ENCODE results near the gene RAP1GAP.
A peak's percentile ranks its signal among the peaks of the same experiment; 100 is the strongest.

RAP1GAP gene

DNA sequence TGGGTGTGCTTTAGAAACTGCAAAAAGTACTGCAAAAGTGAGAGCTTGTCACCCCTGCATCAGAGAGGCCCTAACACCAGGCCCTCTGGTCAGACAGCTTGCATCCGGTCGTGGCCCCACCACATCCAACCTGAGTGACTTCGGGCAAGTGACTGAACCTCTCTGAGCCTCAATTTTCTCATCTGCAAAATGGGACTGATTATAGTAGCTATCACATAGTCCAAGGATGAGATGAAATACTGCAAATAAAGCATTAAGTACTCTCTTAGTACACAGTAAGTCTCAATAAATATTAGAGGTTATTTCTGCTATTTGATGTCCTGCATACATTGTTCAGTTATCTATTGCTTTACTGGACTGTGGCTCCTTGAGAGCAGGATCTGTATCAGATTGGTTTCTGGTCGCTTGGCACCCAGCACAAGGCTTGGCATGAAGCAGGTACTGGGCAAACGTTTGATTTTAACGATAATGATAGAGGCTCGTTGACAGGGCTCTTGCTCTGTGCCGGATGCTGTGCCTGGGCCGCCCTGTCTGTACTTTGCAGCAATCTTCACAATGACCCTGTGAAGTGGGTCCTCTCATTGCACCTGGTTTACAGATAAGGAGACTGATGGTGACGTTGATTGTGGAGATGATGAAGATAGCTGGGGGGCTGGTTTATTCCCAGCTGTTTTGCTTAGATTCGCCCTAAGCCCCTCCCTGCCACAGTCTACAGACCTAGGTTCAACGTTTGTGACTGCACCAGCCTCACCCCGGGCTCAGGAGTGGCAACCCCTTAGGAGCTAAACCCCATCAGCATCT lies 43.6 kb downstream of the RAP1GAP start:
- Mint-ChIP-seq H3K9me3 (no peaks in the 10 kb centered on the region), H3K27me3 (peaks cover 20% of the 10 kb centered on the region), H3K4me3 (no peak overlapping the region), H3K36me3 (no peaks in the 10 kb centered on the region), H3K27ac (no peak overlapping the region), H3K4me1 (peaks cover 2% of the 10 kb centered on the region)
- ATAC-seq (ENCODE audit: low read depth) (no peak), DNase-seq (ENCODE audit: low spot score in 2 of 2) (no peak)

DNA sequence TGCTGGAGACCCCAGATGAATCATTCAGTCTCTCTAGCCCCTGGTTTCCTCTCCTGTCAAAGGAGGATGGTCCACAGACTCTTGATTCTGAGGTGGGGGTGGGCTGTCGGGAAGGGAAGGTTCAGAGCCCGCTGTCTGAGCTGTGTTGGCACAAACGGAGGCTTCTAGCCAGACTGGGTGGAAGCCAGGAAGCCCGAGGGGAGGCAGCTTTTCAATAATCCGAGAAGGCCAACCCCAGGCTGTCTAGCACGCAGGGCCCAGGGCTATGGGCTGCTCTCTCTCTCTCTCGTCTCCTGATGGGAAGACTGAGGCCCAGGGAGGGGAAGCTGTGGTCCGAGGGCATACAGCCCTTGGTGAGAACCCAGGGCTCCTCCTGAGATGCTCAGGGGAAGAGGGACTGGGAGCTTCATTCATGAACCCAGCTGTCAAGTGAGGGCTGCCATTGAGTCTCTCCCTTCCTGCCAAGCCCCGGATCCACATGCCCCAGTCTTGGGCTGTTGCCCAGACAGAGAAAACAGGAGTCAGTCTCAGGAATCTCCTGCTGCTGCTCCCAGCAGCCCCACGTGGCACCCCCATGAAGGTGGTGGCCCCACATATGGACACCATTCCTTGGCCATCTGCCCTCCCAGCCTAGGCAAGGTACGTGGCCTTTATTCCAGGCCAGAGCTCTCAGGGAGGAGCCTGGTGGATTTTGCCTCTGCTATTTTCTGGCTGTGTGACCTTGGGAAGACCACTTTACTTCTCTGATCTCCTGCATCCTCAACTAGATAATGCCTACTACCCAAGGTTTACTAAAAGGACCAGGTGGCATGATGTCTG lies 44.4 kb downstream of the RAP1GAP start:
- H3K27me3 Mint-ChIP-seq: peaks cover 20% of the 10 kb centered on the region
- H3K27ac Mint-ChIP-seq: no peak overlapping the region
- H3K36me3 Mint-ChIP-seq: no peaks in the 10 kb centered on the region
- H3K4me1 Mint-ChIP-seq: peaks cover 2% of the 10 kb centered on the region
- no peak for ATAC-seq (ENCODE audit: low read depth)
- DNase-seq (ENCODE audit: low spot score in 2 of 2): no peak
- H3K9me3 Mint-ChIP-seq: no peaks in the 10 kb centered on the region
- H3K4me3 Mint-ChIP-seq: no peak overlapping the region

DNA sequence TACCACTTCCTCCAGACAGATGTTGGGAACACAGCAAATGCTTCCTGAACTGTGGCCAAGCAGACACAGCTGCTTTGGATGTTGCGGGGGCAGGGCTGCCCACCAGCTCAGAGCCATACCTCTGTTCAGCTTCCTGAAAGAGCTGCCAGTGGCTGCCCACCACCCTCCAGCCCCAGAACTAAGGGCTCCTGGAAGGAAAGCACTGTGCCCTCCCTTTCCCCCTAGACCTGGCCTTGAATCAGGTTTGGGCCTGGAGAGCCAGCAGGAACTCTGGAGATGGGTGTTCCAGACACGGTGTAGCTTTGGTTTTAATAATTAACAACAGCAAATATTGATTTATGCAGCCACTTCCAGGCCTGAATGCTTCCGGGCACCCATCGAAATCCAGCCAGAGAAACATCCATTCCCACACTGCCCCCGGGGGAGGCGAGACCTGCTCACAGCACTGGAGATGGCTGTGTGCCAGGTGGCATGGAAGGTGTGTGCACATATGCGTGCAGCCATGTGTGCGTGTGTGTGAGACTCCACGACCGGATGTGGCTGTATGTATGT lies 45.7 kb downstream of the RAP1GAP start:
- Mint-ChIP-seq H3K36me3 (no peaks in the 10 kb centered on the region), H3K4me3 (peak overlapping the region; percentile 80), H3K4me1 (peaks cover 2% of the 10 kb centered on the region), H3K27ac (no peak overlapping the region), H3K9me3 (no peaks in the 10 kb centered on the region), H3K27me3 (peaks cover 24% of the 10 kb centered on the region)
- DNase-seq (ENCODE audit: low spot score in 2 of 2) (no peak), ATAC-seq (ENCODE audit: low read depth) (no peak)

DNA sequence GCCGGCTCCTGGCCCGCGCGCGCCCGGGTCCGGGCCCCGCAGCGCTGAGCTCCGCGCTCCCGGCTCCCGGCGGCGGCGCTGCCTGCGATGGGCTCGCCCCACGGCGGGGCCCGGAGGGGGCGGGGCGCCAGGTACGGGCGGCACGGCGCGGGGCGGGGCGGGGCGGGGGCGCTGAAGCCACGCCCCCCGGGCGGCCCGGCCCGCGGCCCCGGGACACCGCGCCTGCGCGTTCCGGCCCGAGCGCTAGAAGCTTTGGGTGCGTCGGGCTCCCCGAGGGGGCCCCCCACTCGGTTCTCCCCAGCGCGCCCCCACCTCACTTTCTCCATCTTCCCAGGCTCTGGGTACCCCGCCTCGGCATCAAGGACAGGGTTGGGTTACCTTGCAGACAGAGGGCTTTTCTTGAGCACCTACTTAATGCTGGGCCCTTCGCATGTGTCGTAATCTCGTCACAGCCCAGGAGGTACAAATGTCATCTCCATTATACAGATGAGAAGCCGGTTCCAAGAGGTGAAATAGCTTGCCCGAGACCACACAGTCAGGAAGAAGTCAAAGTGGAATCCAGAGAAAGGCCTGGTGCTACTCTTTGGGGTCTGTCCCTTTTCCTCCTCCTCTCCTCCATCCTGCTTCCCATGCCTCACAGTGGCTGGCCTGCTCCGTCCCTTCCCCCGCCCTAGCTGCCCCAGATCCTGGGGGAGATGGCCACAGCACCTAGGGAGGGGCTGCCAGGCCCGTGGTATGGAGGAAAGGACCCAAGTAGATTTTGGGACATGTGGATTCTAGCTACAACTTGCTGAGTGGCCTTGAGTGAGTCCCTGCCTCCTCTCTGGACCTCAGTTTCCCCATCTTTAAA lies 46.5 kb downstream of the RAP1GAP start:
- Mint-ChIP-seq H3K9me3 (no peaks in the 10 kb centered on the region), H3K4me1 (peaks cover 2% of the 10 kb centered on the region), H3K27ac (no peak overlapping the region), H3K4me3 (peak overlapping the region; percentile 80), H3K27me3 (peaks cover 28% of the 10 kb centered on the region), H3K36me3 (no peaks in the 10 kb centered on the region)
- DNase-seq (ENCODE audit: low spot score in 2 of 2): peak; percentile 18 to 28
- peak; percentile 85 for ATAC-seq (ENCODE audit: low read depth)

DNA sequence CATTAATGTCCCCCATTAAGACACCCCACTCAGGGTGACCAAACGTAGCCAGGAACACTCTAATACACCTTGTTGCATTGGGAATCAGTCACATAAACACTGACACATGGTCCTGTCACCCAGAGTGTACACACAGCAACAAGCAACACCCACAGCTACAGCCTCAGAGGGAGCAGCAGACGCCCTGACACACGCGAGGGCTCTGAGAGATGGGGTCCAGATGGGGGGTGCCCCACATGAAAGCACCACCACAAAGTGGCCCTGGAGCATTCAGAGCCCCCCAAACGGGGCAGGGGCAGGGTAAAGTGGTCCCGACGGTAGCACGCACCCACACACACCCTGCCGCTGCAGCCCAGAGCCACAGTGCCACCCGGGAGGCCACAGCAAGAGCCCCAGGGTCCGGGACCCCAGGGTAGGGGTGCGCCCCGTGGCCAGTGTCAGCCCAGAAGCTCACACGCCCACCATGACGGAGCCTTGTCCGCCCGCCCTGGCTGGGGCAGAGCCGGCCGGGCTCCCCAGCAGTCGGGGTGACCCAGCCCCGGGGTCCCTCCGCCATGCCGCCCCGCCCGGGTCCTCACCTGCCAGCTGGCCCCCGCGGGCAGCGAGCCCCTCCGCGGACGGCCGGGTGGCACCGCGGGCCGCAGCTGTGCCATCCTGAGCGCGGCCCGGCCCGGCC lies 47.3 kb downstream of the RAP1GAP start:
- H3K27ac Mint-ChIP-seq: no peak overlapping the region
- no peaks in the 10 kb centered on the region for H3K9me3 Mint-ChIP-seq
- H3K27me3 Mint-ChIP-seq: peaks cover 28% of the 10 kb centered on the region
- H3K4me3 Mint-ChIP-seq: peak overlapping the region; percentile 37
- no peak for DNase-seq (ENCODE audit: low spot score in 2 of 2)
- peak; percentile 13 for ATAC-seq (ENCODE audit: low read depth)
- H3K4me1 Mint-ChIP-seq: peaks cover 2% of the 10 kb centered on the region
- H3K36me3 Mint-ChIP-seq: no peaks in the 10 kb centered on the region

DNA sequence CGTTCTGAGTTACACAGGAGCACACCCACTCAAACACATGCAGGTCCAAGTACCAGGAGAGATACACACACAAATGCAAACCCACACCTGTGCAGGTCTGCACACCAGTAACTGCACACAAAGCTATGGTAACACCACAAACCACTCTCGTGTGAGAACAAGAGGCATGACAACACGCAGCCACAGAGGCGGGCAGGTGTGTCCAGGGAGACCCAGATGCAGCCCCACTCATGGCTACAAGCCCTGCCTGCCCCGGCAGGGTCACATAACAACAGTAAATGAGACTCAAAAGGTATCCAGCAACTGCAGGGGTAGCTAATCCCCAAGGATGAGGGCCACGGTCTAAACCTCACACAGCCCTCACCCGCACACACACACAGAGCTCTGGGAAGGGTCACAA lies 48.1 kb downstream of the RAP1GAP start:
- H3K27ac Mint-ChIP-seq: no peak overlapping the region
- DNase-seq (ENCODE audit: low spot score in 2 of 2): no peak
- ATAC-seq (ENCODE audit: low read depth): no peak
- H3K27me3 Mint-ChIP-seq: peaks cover 28% of the 10 kb centered on the region
- H3K4me1 Mint-ChIP-seq: peaks cover 2% of the 10 kb centered on the region
- no peaks in the 10 kb centered on the region for H3K9me3 Mint-ChIP-seq
- no peaks in the 10 kb centered on the region for H3K36me3 Mint-ChIP-seq
- H3K4me3 Mint-ChIP-seq: peak overlapping the region; percentile 37

DNA sequence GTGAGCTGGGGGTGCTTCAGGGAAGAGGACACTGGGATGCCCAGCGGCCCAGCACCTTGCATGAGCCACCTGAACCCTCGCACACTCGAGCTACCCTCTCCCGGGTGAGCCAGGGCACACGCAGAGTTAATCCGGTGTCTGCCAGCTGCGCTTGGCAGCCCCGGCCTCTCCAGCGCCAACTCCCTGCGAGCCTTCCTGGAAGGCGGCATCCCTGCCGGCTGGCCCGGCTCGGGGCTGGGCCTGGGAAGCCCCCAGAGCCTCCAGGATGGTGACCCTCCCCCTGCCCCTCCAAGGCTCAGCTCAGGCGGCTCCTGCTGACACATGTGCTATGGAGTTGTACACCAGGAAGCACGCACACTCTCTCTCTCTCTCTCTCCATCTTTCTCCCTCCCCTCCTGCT lies 48.7 kb downstream of the RAP1GAP start:
- ATAC-seq (ENCODE audit: low read depth): no peak
- H3K9me3 Mint-ChIP-seq: no peaks in the 10 kb centered on the region
- no peak overlapping the region for H3K4me3 Mint-ChIP-seq
- H3K36me3 Mint-ChIP-seq: no peaks in the 10 kb centered on the region
- H3K27me3 Mint-ChIP-seq: peaks cover 28% of the 10 kb centered on the region
- H3K27ac Mint-ChIP-seq: no peak overlapping the region
- H3K4me1 Mint-ChIP-seq: peaks cover 2% of the 10 kb centered on the region
- DNase-seq (ENCODE audit: low spot score in 2 of 2): no peak

DNA sequence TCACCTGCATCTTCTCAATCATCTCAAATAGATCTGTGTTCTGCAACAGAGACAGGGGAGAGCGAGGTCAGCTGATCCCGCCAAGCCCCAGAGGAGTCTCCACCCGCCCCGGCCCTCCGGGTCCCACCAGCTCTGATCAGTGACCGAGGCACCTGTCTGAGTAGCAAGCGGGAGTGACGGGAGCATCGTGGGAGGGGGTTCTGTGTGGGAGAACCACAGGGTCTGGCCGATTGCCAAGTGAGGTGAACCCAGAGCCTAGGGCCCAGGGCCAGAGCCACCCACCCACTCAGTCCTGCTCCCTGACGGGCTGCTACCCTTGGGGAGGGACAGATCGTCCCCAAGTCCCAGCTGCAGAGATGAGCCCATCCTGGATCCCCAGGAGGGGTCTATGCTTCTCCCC lies 49.1 kb downstream of the RAP1GAP start:
- H3K9me3 Mint-ChIP-seq: no peaks in the 10 kb centered on the region
- H3K27me3 Mint-ChIP-seq: peaks cover 28% of the 10 kb centered on the region
- no peak overlapping the region for H3K4me3 Mint-ChIP-seq
- no peaks in the 10 kb centered on the region for H3K36me3 Mint-ChIP-seq
- H3K27ac Mint-ChIP-seq: no peak overlapping the region
- peaks cover 2% of the 10 kb centered on the region for H3K4me1 Mint-ChIP-seq
- DNase-seq (ENCODE audit: low spot score in 2 of 2) (no peak), ATAC-seq (ENCODE audit: low read depth) (no peak)

DNA sequence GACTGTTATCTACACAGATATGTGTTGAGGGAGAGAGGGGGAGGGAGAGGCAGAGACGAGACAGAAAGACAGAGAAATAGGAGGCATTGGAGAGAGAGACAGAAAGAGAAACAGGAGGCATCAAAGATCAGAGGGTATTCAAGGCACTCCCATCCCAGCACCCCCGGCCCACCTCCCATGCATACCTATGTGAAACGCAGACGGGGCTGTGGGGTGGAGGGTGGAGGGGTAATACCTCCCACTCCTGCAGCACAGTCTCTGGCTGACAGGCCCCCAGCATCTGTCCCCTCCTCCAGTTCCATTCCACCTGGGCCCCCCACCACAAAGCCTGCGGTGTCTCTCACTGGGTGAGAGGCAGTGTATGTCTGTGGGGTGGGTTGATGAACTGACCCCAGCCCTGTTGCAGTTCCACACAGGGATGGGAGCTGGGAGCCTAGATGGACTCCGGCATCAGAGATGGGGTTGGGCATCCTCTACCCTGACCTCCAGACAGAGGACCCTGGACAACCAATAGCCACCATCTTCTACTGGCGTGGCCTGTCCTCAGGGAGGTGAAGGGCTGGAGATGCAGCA lies 49.7 kb downstream of the RAP1GAP start:
- no peak for ATAC-seq (ENCODE audit: low read depth)
- no peak for DNase-seq (ENCODE audit: low spot score in 2 of 2)
- no peaks in the 10 kb centered on the region for H3K36me3 Mint-ChIP-seq
- H3K4me1 Mint-ChIP-seq: peaks cover 2% of the 10 kb centered on the region
- peaks cover 28% of the 10 kb centered on the region for H3K27me3 Mint-ChIP-seq
- no peaks in the 10 kb centered on the region for H3K9me3 Mint-ChIP-seq
- H3K27ac Mint-ChIP-seq: no peak overlapping the region
- H3K4me3 Mint-ChIP-seq: no peak overlapping the region

DNA sequence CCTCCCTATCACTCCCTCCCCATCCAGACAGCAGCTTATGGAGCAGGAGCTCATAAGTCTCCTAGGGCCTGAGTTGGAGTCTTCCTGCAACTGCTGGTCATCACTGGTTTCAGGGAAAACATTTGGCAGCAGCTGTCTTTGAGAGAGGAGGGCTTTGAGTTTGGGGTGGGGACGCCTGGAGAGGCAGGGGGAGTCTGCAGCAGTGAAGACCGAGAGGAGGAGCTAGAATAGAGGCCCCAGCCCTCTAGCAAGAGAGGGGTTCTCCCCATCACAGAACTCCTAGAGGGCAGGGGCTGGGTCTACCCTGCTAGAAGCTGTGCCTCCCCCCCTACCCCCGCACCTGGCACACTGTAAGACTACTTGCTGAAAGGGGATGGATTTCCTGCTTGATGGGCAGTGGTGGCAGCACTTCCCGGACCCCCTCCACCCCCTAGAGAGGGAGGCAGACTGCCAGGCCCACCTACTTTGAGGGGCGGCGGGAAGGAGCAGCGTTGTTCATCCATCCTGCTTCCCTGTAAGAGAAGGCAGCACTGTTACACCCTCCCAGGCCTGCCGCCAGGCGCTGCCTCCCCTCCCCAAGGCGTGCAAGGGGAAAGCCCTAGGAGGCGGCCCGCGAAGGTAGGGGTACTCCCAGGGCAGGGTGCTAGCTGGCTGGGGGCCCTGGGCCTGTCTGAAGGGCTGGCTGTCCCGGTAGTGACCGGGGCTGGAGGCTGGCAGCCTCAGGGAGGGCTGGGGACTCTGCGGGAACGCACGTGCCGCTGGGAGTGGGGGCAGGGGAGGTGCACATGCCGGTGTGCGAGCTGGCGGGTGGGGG lies 50.4 kb downstream of the RAP1GAP start:
- Mint-ChIP-seq H3K27ac (no peak overlapping the region), H3K4me3 (no peak overlapping the region), H3K4me1 (peaks cover 2% of the 10 kb centered on the region), H3K27me3 (peaks cover 25% of the 10 kb centered on the region), H3K9me3 (no peaks in the 10 kb centered on the region), H3K36me3 (no peaks in the 10 kb centered on the region)
- ATAC-seq (ENCODE audit: low read depth): no peak
- no peak for DNase-seq (ENCODE audit: low spot score in 2 of 2)

DNA sequence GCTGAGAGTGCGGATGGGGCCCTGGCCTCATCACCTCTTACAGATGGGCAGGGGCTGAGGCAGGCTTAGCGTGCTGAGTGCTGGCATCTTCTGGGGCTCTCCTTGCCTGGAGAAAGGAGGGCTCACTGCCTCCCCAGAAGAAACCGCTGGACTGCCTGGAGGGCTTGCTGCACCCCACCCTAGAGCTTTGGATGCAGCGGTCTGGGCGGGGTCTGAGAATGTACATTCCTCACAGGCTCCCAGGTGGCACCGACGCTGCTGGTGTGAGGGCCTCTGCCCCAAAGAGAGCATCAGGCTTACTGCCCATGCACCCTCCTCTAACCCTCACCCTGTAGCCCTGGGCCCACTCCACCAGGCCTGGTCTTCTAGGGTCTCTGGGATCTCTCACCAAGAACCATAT lies 51.1 kb downstream of the RAP1GAP start:
- H3K36me3 Mint-ChIP-seq: no peaks in the 10 kb centered on the region
- ATAC-seq (ENCODE audit: low read depth): no peak

DNA sequence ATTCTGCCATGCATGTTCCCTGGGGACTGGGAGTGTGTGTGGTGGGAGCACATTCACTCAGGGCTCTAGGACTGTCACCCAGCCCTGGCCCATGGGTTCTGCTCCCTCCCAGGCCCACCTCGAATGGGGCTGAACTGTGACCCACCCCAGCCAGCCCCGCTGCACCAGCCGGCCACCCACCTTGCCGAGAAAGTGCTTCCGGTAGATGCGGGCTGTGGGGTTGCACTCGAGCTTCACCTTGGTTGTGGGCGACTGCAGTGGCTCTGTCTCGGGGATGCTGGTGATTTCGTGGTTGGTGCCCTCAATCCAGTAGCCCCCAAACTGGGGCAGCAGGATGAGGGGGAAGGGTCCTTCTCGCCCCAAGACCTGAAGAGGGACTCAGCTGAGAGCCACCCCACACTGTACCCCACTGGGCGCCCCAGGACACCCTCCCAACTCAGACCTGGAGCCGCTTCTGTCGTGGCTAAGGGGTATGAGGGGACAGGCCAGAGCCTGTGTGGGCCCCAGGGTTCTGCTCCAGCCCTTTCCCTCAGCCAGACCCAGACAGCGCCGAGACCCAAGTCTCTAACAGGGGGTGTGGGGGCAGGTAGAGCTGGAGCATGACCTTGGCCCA lies 51.9 kb downstream of the RAP1GAP start:
- Mint-ChIP-seq H3K27me3 (peaks cover 21% of the 10 kb centered on the region), H3K36me3 (no peaks in the 10 kb centered on the region), H3K9me3 (no peaks in the 10 kb centered on the region), H3K4me1 (no peaks in the 10 kb centered on the region), H3K4me3 (no peak overlapping the region), H3K27ac (no peak overlapping the region)
- no peak for DNase-seq (ENCODE audit: low spot score in 2 of 2)
- no peak for ATAC-seq (ENCODE audit: low read depth)

More for the DNA sequence above, 51.1 kb downstream of the RAP1GAP start:
- Mint-ChIP-seq H3K27me3 (peaks cover 21% of the 10 kb centered on the region), H3K27ac (no peak overlapping the region), H3K4me3 (no peak overlapping the region), H3K9me3 (no peaks in the 10 kb centered on the region), H3K4me1 (peaks cover 2% of the 10 kb centered on the region)
- no peak for DNase-seq (ENCODE audit: low spot score in 2 of 2)
